ENCODE results near the gene TUBGCP6.

GRCh38 chr22:50224071-50224470 lies 20.8 kb downstream of the TUBGCP6 start:
- TF ChIP-seq CTCF (IDR thresholded peaks at IDR 0.05) (no peak), EZH2 (IDR thresholded peaks at IDR 0.05; ENCODE audit: borderline replicate concordance, insufficient read depth, low read depth, low read length, poor library complexity, severe bottlenecking) (no peak)

Data from B cell (primary cell).